Aorta (tissue), 5 donors: ENCODE data around the gene NOTCH1. TPM values are rescaled to one million over a fixed set of nuclear protein-coding genes. Genes with fewer than 3 reads are reported as not detected.

Experiments used
- ATAC-seq: fragments of 200-7000 bp; cut with Tn5 transposase; one replicate; pipeline ENCODE4 v1.9.1; 2022; ENCODE audit warnings: moderate library complexity; ENCODE audit not compliant: low FRiP score
- DNase-seq, 2 donors: peaks; one replicate each; pipeline ENCODE4 v3.0.0-alpha.2; 2020
- H3K27ac ChIP-seq, 2 donors: one replicate each; pipeline ENCODE4 v1.5.1; 2013; ENCODE audit warnings: low read length in 2 of 2, mild to moderate bottlenecking in 2 of 2, moderate library complexity in 2 of 2, control low read depth in 1 of 2, inconsistent platforms in 1 of 2, low read depth in 1 of 2
- H3K27me3 ChIP-seq, 2 donors: one replicate each; pipeline ENCODE4 v1.6.1; 2013; ENCODE audit warnings: control low read depth in 1 of 2, low read length in 1 of 2, mild to moderate bottlenecking in 1 of 2, moderate library complexity in 1 of 2; ENCODE audit not compliant: insufficient read depth in 2 of 2, control insufficient read depth in 1 of 2
- H3K36me3 ChIP-seq, 2 donors: one replicate each; pipeline ENCODE4 v1.6.1; 2013; ENCODE audit warnings: control low read depth in 1 of 2, low read length in 1 of 2, mild to moderate bottlenecking in 1 of 2; ENCODE audit not compliant: insufficient read depth in 2 of 2, control insufficient read depth in 1 of 2
- H3K4me1 ChIP-seq, 2 donors: one replicate each; pipeline ENCODE4 v1.6.1; 2013; ENCODE audit warnings: low read length in 2 of 2, control low read depth in 1 of 2, mild to moderate bottlenecking in 1 of 2, moderate library complexity in 1 of 2; ENCODE audit not compliant: insufficient read depth in 2 of 2, control insufficient read depth in 1 of 2
- H3K4me3 ChIP-seq, 2 donors: one replicate each; pipeline ENCODE4 v1.5.1; 2013; ENCODE audit warnings: low read length in 2 of 2, control low read depth in 1 of 2, mild to moderate bottlenecking in 1 of 2
- H3K9me3 ChIP-seq: one replicate; pipeline ENCODE4 v1.6.1; 2013; ENCODE audit warnings: mild to moderate bottlenecking, low read length; ENCODE audit not compliant: control insufficient read depth
- WGBS, 2 donors: extraction: QIAGEN DNeasy Blood & Tissue Kit; methylation state at CpG; one replicate each; pipeline ENCODE4 v1.1.7; 2013; 5-methylcytosine and 5-hydroxymethylcytosine counted together
- intact Hi-C, 2 donors: fragments of 100-400 bp; cut with DNase I; formaldehyde crosslinking; loops; one replicate each; pipeline versions ENCODE4 v1.14.2 to v1.15.0; 2022
- polyA plus RNA-seq, 2 donors: library from polyadenylated mRNA; stranded (reverse); fragments of 200-250 nt; gene quantifications; one replicate each; pipeline ENCODE4 v1.2.3, GENCODE V29; 2013
- total RNA-seq, 2 donors: library from RNA; stranded (reverse); fragmentation: NEBNext Ultra II Directional; extraction: Animal tissue kit (Norgen Biotek cat#: 25700); gene quantifications; one replicate each; pipeline ENCODE4 v1.2.1, GENCODE V29; 2021
- donor health status: healthy with polysubstance abuse.
- donor health status: Bipolar disorder and iron deficiency.
- donor health status: DM: no; HTN: no; CAD: no.
- donor health status: DM: no; HTN: no; CAD: no.
- donor health status: DM: yes; HTN: yes; CAD: no.

Gene NOTCH1
- total and polyA plus RNA-seq, 4 donors, result 3.1 to 81.6 (median 27.9) TPM

DNA sequence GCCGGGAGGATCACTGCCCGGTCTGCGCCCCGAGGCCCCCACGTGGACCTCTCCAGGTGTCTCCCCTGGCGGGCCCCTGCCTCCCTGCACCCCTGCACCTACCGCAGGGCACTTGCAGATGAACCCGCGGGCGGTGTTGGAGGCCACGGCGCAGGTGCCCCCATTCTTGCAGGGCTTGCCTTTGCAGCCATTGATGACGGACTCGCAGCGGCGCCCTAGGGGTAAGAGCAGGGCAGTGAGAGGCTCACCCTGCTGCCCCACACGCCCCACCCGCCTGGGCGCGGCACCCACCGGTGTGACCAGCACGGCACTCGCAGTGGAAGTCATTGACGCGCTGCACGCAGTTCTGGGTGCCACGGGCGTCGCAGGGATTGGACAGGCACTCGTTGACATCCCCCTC, 39.4 kb downstream of the NOTCH1 start:
- intact Hi-C loops, result no loop called here

DNA sequence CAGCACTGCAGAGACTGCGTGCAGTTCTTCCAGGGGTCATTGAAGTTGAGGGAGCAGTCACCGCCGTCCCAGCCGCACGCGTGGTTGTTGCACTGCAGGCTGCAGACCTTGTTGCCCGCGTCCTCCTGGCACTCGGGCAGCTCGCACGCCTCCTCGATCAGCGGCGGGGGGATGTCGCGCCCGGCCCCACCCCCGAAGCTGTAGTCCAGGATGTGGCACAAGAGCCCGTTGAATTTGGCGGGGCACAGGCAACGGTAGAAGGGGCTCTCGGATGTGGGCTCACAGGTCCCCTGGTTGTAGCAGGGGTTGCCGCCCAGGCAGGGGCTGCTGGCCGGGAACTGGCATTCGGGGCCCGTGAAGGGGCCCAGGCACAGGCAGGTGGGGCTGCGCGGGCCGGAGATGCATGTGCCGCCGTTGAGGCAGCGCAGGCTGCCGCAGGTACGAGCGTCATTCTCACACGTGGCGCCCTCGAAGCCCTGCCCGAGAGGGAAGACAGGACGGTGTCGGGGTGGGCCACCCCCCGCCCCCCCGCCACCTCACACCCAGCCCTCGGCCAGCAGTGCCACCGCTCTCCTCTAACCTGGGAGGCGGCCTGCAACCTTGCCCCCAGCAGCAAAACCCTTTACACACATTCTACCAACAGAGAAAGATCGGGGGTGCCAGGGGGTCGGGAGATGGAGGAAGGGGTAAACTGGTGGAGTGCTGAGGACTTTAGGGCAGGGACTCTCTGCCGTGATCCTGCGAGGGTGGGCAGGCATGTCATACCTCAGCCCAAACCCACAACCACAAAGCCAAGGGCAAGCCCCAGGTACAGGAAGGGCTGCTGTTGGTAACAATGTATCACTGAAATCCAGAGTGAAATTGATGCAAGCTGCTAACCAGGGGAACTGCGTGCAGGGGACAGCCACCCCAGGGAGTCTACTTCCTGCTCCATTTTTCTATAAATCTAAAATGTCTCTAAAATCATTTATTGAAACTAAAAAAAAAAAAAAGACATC, 40.1 kb downstream of the NOTCH1 start:
- ATAC-seq (no peak), DNase-seq (no peak)
- H3K27me3 ChIP-seq, result no peaks in the 10 kb centered on the region
- 91 to 93% methylated on average over 51 of the region's 51 CpGs for WGBS, 2 donors
- H3K36me3 ChIP-seq, result peaks cover 0 to 8% of the 10 kb centered on the region in 2 donors
- no peaks in the 10 kb centered on the region for H3K4me1 ChIP-seq
- H3K27ac ChIP-seq, result no peak overlapping the region
- intact Hi-C loops, result no loop called here
- H3K9me3 ChIP-seq, result no peaks in the 10 kb centered on the region
- H3K4me3 ChIP-seq, result no peak overlapping the region

More for the DNA sequence above, 39.4 kb downstream of the NOTCH1 start:
- Histone ChIP-seq H3K9me3 (no peaks in the 10 kb centered on the region), H3K4me3 (no peak overlapping the region), H3K4me1 (no peaks in the 10 kb centered on the region), H3K36me3 (peaks cover 0 to 8% of the 10 kb centered on the region in 2 donors), H3K27ac (no peak overlapping the region), H3K27me3 (no peaks in the 10 kb centered on the region)
- no peak for ATAC-seq
- DNase-seq, result no peak
- WGBS, 2 donors, result 92 to 95% methylated on average over 30 of the region's 30 CpGs

DNA sequence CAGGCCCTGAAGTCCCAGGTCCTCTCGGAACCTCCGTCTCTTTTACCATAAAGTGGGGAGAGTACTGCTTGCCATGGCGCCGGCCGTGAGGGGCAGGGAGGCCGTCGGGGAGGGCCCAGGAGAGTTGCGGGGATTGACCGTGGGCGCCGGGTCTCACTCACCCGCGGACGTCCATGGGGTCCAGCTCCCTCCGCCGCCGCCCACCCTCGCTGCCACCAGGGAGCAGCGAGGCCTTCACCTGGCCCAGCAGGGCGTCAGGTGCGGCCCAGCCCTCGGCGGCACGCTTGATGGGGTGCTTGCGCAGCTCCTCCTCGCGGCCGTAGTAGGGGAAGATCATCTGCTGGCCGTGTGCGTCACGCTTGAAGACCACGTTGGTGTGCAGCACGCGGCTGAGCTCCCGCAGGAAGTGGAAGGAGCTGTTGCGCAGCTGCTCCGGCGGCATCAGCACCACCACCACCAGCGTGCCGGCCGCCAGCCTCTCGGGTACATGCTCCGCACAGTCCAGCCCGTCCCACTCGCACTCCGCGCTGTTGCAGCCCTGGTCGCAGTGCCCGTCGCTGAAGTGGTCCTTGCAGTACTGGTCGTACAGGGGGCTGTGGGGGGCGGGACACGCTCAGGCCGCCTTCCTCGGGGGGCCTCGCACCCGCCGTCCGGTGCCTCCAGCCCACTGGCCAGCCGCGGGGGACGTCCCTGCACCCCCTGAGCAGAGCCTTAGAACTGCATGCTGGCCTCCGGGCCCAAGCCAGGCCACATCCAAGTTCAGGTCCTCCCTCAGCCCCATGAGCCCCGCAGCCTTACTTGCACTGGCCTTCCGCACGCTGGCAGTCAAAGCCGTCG, 41.1 kb downstream of the NOTCH1 start:
- DNase-seq (no peak), ATAC-seq (no peak)
- Histone ChIP-seq H3K27ac (no peak overlapping the region), H3K4me3 (no peak overlapping the region), H3K36me3 (peaks cover 0 to 11% of the 10 kb centered on the region in 2 donors), H3K4me1 (no peaks in the 10 kb centered on the region), H3K27me3 (no peaks in the 10 kb centered on the region), H3K9me3 (no peaks in the 10 kb centered on the region)
- 92% methylated on average over 66 to 68 of the region's 68 CpGs for WGBS, 2 donors
- intact Hi-C loops, result no loop called here

DNA sequence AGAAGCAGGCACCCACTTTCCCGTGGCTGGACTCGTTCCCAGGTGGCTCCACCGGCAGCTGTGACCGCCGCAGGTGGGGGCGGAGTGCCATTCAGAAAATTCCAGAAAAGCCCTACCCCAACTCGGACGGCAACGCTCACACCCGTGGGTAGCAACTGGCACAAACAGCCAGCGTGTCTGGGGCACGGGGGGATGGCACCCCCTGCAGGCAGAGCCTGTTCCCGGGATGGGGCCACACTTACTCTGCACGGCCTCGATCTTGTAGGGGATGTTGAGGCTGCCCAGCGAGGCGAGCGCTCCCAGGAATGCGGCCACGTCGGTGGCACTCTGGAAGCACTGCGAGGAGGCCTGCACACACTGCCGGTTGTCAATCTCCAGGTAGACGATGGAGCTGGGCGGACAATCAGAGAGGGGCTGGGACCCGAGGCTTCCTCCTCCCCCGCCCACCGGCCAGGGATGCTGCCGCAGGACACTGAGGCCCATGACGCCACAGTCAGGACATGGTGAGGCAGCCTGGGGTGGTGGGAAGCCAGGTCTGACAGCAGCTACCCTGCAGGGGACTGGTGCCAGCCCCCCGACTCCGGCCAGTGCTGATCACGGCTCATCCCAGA, 42.8 kb downstream of the NOTCH1 start:
- no peak for ATAC-seq
- no peaks in the 10 kb centered on the region for H3K4me1 ChIP-seq
- peaks cover 0 to 12% of the 10 kb centered on the region in 2 donors for H3K36me3 ChIP-seq
- 87% methylated on average over 31 to 33 of the region's 33 CpGs for WGBS, 2 donors
- intact Hi-C loops, result no loop called here
- H3K27me3 ChIP-seq, result no peaks in the 10 kb centered on the region
- no peak overlapping the region for H3K27ac ChIP-seq
- DNase-seq, result no peak
- no peak overlapping the region for H3K4me3 ChIP-seq
- H3K9me3 ChIP-seq, result no peaks in the 10 kb centered on the region

DNA sequence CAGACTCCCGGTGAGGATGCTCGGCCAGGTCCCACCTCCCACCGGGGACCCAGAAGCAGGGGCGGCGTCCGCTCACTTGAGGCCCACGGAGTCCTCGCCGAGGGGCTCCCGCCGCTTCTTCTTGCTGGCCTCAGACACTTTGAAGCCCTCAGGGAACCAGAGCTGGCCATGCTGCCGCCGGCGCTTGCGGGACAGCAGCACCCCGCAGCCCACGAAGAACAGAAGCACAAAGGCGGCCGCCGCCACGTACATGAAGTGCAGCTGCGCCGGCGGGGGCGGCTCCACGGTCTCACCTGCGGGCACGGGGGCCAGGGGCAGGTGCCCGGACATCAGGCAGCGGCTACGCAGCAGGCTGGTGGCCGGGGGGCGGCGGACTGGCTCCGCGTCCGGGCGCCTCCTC, 43.7 kb downstream of the NOTCH1 start:
- DNase-seq, result no peak
- 96 to 97% methylated on average over 30 to 38 of the region's 38 CpGs for WGBS, 2 donors
- Histone ChIP-seq H3K27me3 (no peaks in the 10 kb centered on the region), H3K4me3 (no peak overlapping the region), H3K27ac (no peak overlapping the region), H3K9me3 (no peaks in the 10 kb centered on the region), H3K4me1 (no peaks in the 10 kb centered on the region), H3K36me3 (peaks cover 0 to 11% of the 10 kb centered on the region in 2 donors)
- no peak for ATAC-seq
- intact Hi-C loops, result no loop called here

DNA sequence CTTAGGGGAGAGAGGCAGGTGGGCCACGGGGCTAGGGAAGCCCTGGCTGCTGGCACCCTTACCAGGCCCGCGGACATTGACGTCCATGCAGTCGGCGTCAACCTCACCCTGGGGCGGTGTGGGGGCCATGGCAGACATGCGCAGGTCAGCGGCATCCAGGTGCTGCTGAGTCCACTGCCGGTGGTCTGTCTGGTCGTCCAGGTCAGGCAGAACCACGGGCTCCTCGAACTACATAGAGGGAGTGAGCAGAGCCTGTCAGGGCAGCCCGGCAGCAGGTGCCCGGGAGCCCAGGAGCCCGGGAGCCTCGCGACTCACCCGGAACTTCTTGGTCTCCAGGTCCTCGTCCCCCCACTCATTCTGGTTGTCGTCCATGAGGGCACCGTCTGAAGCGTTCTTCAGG, 44.2 kb downstream of the NOTCH1 start:
- intact Hi-C loops, result no loop called here
- DNase-seq (no peak), ATAC-seq (no peak)
- no peaks in the 10 kb centered on the region for H3K27me3 ChIP-seq
- no peaks in the 10 kb centered on the region for H3K4me1 ChIP-seq
- H3K36me3 ChIP-seq, result peaks cover 0 to 14% of the 10 kb centered on the region in 2 donors
- 91% methylated on average over 23 of the region's 23 CpGs for WGBS, 2 donors
- no peak overlapping the region for H3K27ac ChIP-seq
- no peak overlapping the region for H3K4me3 ChIP-seq
- H3K9me3 ChIP-seq, result no peaks in the 10 kb centered on the region

DNA sequence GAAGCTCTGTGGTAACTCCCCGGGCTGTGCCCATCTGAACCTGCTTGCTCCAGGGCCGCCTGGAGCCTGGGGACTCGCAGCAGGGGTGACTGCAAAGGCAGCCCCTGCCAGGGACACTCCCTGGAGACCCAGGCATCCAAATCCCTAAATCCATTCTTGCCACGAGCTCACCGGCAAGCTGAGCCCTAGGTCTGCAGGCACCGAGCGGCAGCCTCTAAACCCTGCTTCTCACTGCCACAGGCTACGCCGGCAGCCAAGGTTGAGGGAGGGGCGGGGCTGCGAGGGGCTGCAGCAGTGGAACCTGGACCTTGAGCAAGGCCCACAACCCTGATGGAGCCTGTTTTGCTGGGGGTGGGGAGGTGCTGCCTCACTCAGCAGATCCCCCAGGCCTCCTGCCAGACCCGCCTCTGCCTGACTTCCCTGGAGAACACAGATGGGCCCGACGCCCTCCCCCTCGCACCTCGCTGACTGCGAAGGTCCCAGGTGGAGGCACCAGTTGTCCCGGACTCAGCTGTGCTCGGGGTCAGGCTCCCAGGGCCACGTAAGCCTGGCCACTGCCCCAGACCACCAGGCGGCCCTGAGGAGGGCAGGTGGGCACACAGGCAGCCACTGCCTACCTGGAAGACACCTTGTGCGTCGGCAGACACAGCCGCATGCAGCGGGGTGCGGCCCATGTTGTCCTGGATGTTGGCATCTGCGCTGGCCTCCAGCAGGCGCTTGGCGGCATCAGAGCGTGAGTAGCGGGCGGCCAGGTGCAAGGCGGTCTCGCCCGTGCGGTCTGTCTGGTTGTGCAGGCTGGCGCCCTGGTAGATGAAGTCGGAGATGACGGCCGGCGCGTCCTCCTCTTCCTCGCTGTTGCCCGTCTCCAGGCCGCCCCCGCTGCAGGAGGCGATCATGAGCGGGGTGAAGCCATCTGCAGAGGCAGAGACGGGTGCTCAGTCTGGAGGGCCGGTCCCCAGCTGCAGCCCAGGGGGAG, 45.6 kb downstream of the NOTCH1 start:
- Histone ChIP-seq H3K4me3 (no peak overlapping the region), H3K9me3 (no peaks in the 10 kb centered on the region), H3K36me3 (peaks cover 0 to 16% of the 10 kb centered on the region in 2 donors), H3K27me3 (no peaks in the 10 kb centered on the region), H3K27ac (no peak overlapping the region), H3K4me1 (no peaks in the 10 kb centered on the region)
- intact Hi-C loops, result loop anchor here in 1 of 2 donors (5.0 kb wide), 1 partner anchor 42 kb away; no protein-coding TSS in a partner anchor
- DNase-seq, result no peak
- 92 to 94% methylated on average over 46 to 50 of the region's 50 CpGs for WGBS, 2 donors
- ATAC-seq, result no peak
